HepG2 (cell line): ENCODE results near the gene ANTKMT.

Experiments
- HOXA5 ChIP-seq: sonication (generic); formaldehyde crosslinking; IDR thresholded peaks from 2 replicates; pipeline ENCODE4 v1.4.0; 2020; ENCODE audit warnings: missing genetic modification reagents
- JUNB ChIP-seq: sonication (generic); formaldehyde crosslinking; IDR thresholded peaks from 2 replicates; pipeline ENCODE4 v1.8.0; 2022; ENCODE audit warnings: missing genetic modification reagents, mild to moderate bottlenecking, borderline replicate concordance
- POLR2A ChIP-seq, 2 experiments: IDR thresholded peaks; 2 replicates each; pipeline ENCODE4 v1.6.1; 2011; ENCODE audit warnings: low read depth in 2 of 2, low read length in 2 of 2, mild to moderate bottlenecking in 1 of 2, moderate library complexity in 1 of 2; ENCODE audit not compliant: insufficient read depth in 1 of 2
- PRDM4 ChIP-seq: sonication (generic); formaldehyde crosslinking; IDR thresholded peaks from 2 replicates; pipeline ENCODE4 v1.9.0; 2021; ENCODE audit warnings: missing genetic modification reagents, borderline replicate concordance
- RNF2 ChIP-seq: fragments of 450-650 bp; conservative IDR thresholded peaks from 2 replicates; pipeline ENCODE4 v1.6.1; 2016; ENCODE audit warnings: low read depth
- ZNF274 ChIP-seq: sonication (generic); formaldehyde crosslinking; IDR thresholded peaks from 2 replicates; pipeline ENCODE4 v1.5.1; 2020; ENCODE audit warnings: mild to moderate bottlenecking, missing genetic modification reagents
- ZNF335 ChIP-seq: sonication (generic); formaldehyde crosslinking; IDR thresholded peaks from 2 replicates; pipeline ENCODE4 v1.4.0; 2020; ENCODE audit warnings: missing genetic modification reagents
- ZNF33B ChIP-seq: sonication (generic); formaldehyde crosslinking; IDR thresholded peaks from 2 replicates; pipeline ENCODE4 v1.5.1; 2020; ENCODE audit warnings: mild to moderate bottlenecking, missing genetic modification reagents

GRCh38 chr16:716200-716568, 4.8 kb upstream of the ANTKMT start:
- no peak for TF ChIP-seq ZNF33B (CRISPR knock-in tag)
- TF ChIP-seq POLR2A (IDR thresholded peaks at IDR 0.05; ENCODE audit: insufficient read depth in 1 of 2, low read depth in 2 of 2, low read length in 2 of 2): no peak
- TF ChIP-seq ZNF335 (CRISPR knock-in tag): no peak
- no peak for TF ChIP-seq ZNF274 (CRISPR knock-in tag)
- TF ChIP-seq JUNB (CRISPR knock-in tag): no peak
- no peak for TF ChIP-seq PRDM4
- no peak for TF ChIP-seq HOXA5 (CRISPR knock-in tag)
- no peak for TF ChIP-seq RNF2
